ENCODE results near the gene STAMBPL1.

STAMBPL1 gene

DNA sequence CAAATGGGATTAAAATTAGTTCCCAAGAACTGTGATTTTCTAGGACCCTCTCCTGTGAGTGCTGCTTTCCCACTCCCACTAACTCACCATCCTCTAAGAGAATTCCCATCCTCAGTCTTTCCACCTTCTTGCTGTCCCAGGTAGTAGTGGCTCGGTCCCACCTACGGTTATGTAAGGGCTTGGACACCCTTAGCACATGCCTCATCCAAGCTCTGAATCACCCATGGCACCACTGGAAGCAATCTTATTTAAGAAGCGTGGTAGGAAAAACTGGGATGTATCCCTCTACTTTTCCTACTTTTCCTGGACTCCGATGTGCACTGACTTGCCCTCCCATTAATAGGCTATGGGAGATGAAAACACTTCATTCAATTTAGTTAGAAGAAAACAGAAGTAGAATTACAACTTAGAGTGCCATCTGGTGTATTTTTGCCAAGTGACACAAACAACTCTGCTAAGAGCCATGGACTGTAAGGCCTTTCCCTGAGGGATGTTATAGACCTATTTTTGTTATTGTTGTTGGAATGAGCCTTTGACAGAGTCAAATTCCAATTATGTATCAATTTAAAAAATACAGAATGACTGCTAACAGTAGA is 14.7 kb upstream of the STAMBPL1 start:
- ChIA-PET POLR2A (no interaction called here), CTCF (interaction anchor here (0.6 kb wide), 1 partner anchor 63 kb away, joined by 3 read pairs; no protein-coding TSS in a partner anchor)
- no peak for TF ChIP-seq SUZ12 (IDR thresholded peaks at IDR 0.05)
- TF ChIP-seq LEF1 (IDR thresholded peaks at IDR 0.05; ENCODE audit: borderline replicate concordance), result no peak
- TF ChIP-seq, protein P1, sequence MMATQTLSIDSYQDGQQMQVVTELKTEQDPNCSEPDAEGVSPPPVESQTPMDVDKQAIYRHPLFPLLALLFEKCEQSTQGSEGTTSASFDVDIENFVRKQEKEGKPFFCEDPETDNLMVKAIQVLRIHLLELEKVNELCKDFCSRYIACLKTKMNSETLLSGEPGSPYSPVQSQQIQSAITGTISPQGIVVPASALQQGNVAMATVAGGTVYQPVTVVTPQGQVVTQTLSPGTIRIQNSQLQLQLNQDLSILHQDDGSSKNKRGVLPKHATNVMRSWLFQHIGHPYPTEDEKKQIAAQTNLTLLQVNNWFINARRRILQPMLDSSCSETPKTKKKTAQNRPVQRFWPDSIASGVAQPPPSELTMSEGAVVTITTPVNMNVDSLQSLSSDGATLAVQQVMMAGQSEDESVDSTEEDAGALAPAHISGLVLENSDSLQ (IDR thresholded peaks at IDR 0.05), result no peak
- TF ChIP-seq NFRKB (IDR thresholded peaks at IDR 0.05), result no peak
- TF ChIP-seq FOXA1 (IDR thresholded peaks at IDR 0.05), result no peak
- TF ChIP-seq ARNT (IDR thresholded peaks at IDR 0.05), result no peak
- TF ChIP-seq SP1 (IDR thresholded peaks at IDR 0.05), result no peak
- no peak for TF ChIP-seq FOXK2 (IDR thresholded peaks at IDR 0.05)
- TF ChIP-seq BHLHE40 (IDR thresholded peaks at IDR 0.05; ENCODE audit: borderline replicate concordance), result no peak
- TF ChIP-seq ELF4 (IDR thresholded peaks at IDR 0.05), result no peak
- TF ChIP-seq ZNF384 (IDR thresholded peaks at IDR 0.05), result no peak
- TF ChIP-seq FOXM1 (IDR thresholded peaks at IDR 0.05; ENCODE audit: borderline replicate concordance), result no peak
- no peak for TF ChIP-seq HDGF (IDR thresholded peaks at IDR 0.05; ENCODE audit: borderline replicate concordance)
- no peak for TF ChIP-seq L3MBTL2 (conservative IDR thresholded peaks at IDR 0.05)
- no peak for TF ChIP-seq TARDBP (IDR thresholded peaks at IDR 0.05)
- no peak for TF ChIP-seq CTBP1 (IDR thresholded peaks at IDR 0.05; ENCODE audit: borderline replicate concordance)
- DNase-seq (ENCODE audit: extremely low spot score), result no peak

DNA sequence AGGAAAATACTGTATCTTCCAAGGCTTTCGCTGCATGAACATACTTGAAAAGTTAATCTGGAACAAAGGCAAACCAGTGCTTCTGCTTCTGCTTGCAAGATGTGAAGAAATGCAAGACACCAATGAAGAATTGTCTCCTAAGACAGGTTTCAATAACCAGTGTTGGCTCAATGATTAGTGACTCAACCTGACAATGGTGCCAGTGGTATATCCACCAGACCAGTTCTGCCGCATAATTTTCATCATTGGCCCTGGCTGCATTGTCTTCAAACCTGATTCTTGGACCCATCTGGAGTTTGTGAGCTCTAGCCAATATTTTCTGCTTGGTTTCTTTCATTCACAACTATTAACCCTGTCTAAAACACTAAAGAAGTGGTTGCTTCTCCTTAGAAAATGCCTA is 13.6 kb upstream of the STAMBPL1 start:
- no peak for TF ChIP-seq ELF4 (IDR thresholded peaks at IDR 0.05)
- ChIA-PET CTCF (no interaction called here), POLR2A (no interaction called here)
- no peak for DNase-seq (ENCODE audit: extremely low spot score)

DNA sequence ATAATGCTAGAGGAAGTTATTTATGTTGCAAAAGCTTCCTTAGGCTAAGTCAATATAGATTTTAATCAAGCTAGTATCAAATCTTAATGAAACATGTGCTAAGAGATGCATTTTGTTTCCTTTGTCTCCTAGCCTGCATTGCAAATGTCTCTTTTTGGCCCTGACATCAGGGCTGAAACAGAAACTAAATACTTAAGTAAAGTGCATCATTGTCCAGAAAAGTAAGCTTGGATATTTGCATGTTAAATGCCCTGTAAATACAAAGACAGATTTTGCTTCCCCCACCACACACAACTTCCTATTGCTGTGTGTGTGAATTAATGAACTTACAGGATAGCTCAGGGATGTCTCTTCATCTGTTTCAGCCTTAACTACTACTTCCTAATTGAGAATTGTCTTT is 10.0 kb upstream of the STAMBPL1 start:
- ChIA-PET POLR2A (no interaction called here), CTCF (no interaction called here)
- DNase-seq (ENCODE audit: extremely low spot score), result no peak
- no peak for TF ChIP-seq ARNT (IDR thresholded peaks at IDR 0.05)
- TF ChIP-seq BHLHE40 (IDR thresholded peaks at IDR 0.05; ENCODE audit: borderline replicate concordance), result no peak

DNA sequence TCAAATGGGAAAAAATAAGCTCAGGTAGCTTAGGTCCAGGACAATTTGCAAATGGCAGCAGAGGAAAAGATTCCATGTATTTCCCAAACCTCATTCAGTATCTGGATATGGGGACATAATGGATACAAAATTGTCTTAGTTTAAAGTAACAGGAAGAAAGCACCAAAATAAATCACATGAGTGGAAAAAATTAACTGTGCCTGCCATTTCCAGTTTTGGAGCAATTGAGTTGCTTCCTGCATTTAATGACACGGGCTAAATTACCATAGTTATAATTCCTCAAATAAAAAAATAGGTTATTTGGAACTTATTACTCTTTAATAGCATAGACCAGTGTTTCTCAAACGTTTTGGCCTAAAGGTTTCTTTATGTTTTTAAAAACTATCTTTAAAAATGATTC is 6.3 kb upstream of the STAMBPL1 start:
- no peak for DNase-seq (ENCODE audit: extremely low spot score)
- TF ChIP-seq, protein P1 (IDR thresholded peaks at IDR 0.05), result no peak
- TF ChIP-seq ELF4 (IDR thresholded peaks at IDR 0.05), result no peak
- no peak for TF ChIP-seq SUZ12 (IDR thresholded peaks at IDR 0.05)
- no peak for TF ChIP-seq SP1 (IDR thresholded peaks at IDR 0.05)
- TF ChIP-seq TARDBP (IDR thresholded peaks at IDR 0.05), result no peak
- TF ChIP-seq ARNT (IDR thresholded peaks at IDR 0.05), result no peak
- no peak for TF ChIP-seq FOXM1 (IDR thresholded peaks at IDR 0.05; ENCODE audit: borderline replicate concordance)
- TF ChIP-seq CTBP1 (IDR thresholded peaks at IDR 0.05; ENCODE audit: borderline replicate concordance), result no peak
- no peak for TF ChIP-seq L3MBTL2 (conservative IDR thresholded peaks at IDR 0.05)
- no peak for TF ChIP-seq FOXK2 (IDR thresholded peaks at IDR 0.05)
- TF ChIP-seq FOXA1 (IDR thresholded peaks at IDR 0.05), result no peak
- TF ChIP-seq ZNF384 (IDR thresholded peaks at IDR 0.05), result no peak
- POLR2A ChIA-PET, result no interaction called here
- CTCF ChIA-PET, result interaction anchor here (0.5 kb wide), 1 partner anchor 19 kb away, joined by 3 read pairs; no protein-coding TSS in a partner anchor

DNA sequence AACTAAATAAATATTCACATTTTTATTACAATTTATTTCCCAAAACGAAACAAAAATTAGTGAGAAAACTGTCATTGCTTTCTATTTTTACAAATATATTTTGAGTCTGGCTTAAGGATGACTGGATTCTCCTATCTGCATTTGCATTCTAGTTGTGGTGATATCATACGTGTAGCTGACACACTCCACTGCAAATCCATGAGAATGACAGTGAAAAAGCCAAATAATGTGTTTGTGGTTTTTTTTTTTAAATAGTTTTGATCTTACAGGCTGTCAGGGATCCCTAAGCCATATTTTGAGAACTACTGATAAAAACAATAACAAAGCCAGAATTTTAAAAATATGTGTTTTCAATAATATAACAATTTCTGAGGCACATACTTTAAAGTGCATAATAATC is 5.8 kb upstream of the STAMBPL1 start:
- CTCF ChIA-PET, result no interaction called here
- POLR2A ChIA-PET, result no interaction called here
- no peak for DNase-seq (ENCODE audit: extremely low spot score)
- TF ChIP-seq ARNT (IDR thresholded peaks at IDR 0.05) (no peak), ELF4 (IDR thresholded peaks at IDR 0.05) (no peak), TARDBP (IDR thresholded peaks at IDR 0.05) (no peak), FOXA1 (IDR thresholded peaks at IDR 0.05) (no peak), BHLHE40 (IDR thresholded peaks at IDR 0.05; ENCODE audit: borderline replicate concordance) (no peak), LEF1 (IDR thresholded peaks at IDR 0.05; ENCODE audit: borderline replicate concordance) (no peak), FOXM1 (IDR thresholded peaks at IDR 0.05; ENCODE audit: borderline replicate concordance) (no peak), FOXK2 (IDR thresholded peaks at IDR 0.05) (no peak), SP1 (IDR thresholded peaks at IDR 0.05) (no peak), ZNF384 (IDR thresholded peaks at IDR 0.05) (no peak), L3MBTL2 (conservative IDR thresholded peaks at IDR 0.05) (no peak), CTBP1 (IDR thresholded peaks at IDR 0.05; ENCODE audit: borderline replicate concordance) (no peak), HDGF (IDR thresholded peaks at IDR 0.05; ENCODE audit: borderline replicate concordance) (no peak), SUZ12 (IDR thresholded peaks at IDR 0.05) (no peak), NFRKB (IDR thresholded peaks at IDR 0.05) (no peak)
- TF ChIP-seq, protein P1 (IDR thresholded peaks at IDR 0.05), result no peak

DNA sequence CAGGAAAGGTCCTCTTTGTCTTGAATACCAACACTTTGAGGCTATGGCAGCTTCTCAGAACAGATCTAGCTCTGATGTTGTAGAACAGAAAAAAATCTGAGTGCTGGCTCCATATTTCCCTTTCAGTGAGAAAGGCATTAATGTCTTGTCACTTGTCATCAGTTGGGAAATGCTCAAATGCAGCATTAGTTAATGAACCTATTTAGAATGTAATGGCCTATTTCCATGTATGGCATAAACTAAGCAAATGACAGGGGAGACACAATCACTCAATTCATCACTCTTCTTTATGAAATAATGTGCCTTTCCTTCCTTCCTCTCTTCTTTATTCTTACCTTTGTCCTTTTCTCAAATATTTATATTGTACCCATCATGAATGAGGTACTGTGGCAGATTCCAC is 5.0 kb upstream of the STAMBPL1 start:
- DNase-seq (ENCODE audit: extremely low spot score), result no peak
- no peak for TF ChIP-seq BHLHE40 (IDR thresholded peaks at IDR 0.05; ENCODE audit: borderline replicate concordance)
- TF ChIP-seq FOXM1 (IDR thresholded peaks at IDR 0.05; ENCODE audit: borderline replicate concordance), result no peak
- no peak for TF ChIP-seq SUZ12 (IDR thresholded peaks at IDR 0.05)
- TF ChIP-seq LEF1 (IDR thresholded peaks at IDR 0.05; ENCODE audit: borderline replicate concordance), result no peak
- no peak for TF ChIP-seq ELF4 (IDR thresholded peaks at IDR 0.05)
- no peak for TF ChIP-seq FOXK2 (IDR thresholded peaks at IDR 0.05)
- no peak for TF ChIP-seq CTBP1 (IDR thresholded peaks at IDR 0.05; ENCODE audit: borderline replicate concordance)
- TF ChIP-seq L3MBTL2 (conservative IDR thresholded peaks at IDR 0.05), result no peak
- TF ChIP-seq FOXA1 (IDR thresholded peaks at IDR 0.05), result no peak
- TF ChIP-seq, protein P1 (IDR thresholded peaks at IDR 0.05), result no peak
- TF ChIP-seq ARNT (IDR thresholded peaks at IDR 0.05), result no peak
- no peak for TF ChIP-seq ZNF384 (IDR thresholded peaks at IDR 0.05)
- TF ChIP-seq NFRKB (IDR thresholded peaks at IDR 0.05), result no peak
- TF ChIP-seq HDGF (IDR thresholded peaks at IDR 0.05; ENCODE audit: borderline replicate concordance), result no peak
- no peak for TF ChIP-seq SP1 (IDR thresholded peaks at IDR 0.05)
- CTCF ChIA-PET, result no interaction called here
- POLR2A ChIA-PET, result no interaction called here
